H9 (cell line): ENCODE results near the gene ACER3. TPM values are rescaled to one million over a fixed set of nuclear protein-coding genes. Genes with fewer than 3 reads are reported as not detected.

Experiments
- DNase-seq: peaks from one replicate; pipeline ENCODE4 v3.0.0-alpha.2; 2017
- H2AFZ ChIP-seq: one replicate; pipeline ENCODE4 v1.6.1; 2013; ENCODE audit warnings: mild to moderate bottlenecking, low read length, control low read depth, moderate library complexity
- H2AK5ac ChIP-seq: 2 replicates; pipeline ENCODE4 v1.6.1; 2013; ENCODE audit warnings: low read length, control low read depth, mixed read lengths; ENCODE audit not compliant: insufficient read length
- H2BK120ac ChIP-seq: one replicate; pipeline ENCODE4 v1.6.1; 2013; ENCODE audit warnings: low read depth, mild to moderate bottlenecking, low read length, control low read depth, inconsistent platforms; ENCODE audit not compliant: poor library complexity, severe bottlenecking
- H2BK12ac ChIP-seq: 2 replicates; pipeline ENCODE4 v1.6.1; 2013; ENCODE audit warnings: low read length, control low read depth, mixed read lengths, low read depth; ENCODE audit not compliant: insufficient read length
- H2BK15ac ChIP-seq: 2 replicates; pipeline ENCODE4 v1.6.1; 2013; ENCODE audit warnings: low read depth, low read length, control low read depth
- H2BK20ac ChIP-seq: one replicate; pipeline ENCODE4 v1.6.1; 2013; ENCODE audit warnings: low read depth, mild to moderate bottlenecking, low read length, control low read depth, inconsistent platforms; ENCODE audit not compliant: poor library complexity, severe bottlenecking
- H2BK5ac ChIP-seq: 2 replicates; pipeline ENCODE4 v1.6.1; 2013; ENCODE audit warnings: low read length, control low read depth, mixed read lengths; ENCODE audit not compliant: insufficient read length
- H3K14ac ChIP-seq: 2 replicates; pipeline ENCODE4 v1.6.1; 2013; ENCODE audit warnings: low read length, control low read depth; ENCODE audit not compliant: insufficient read depth
- H3K18ac ChIP-seq: 2 replicates; pipeline ENCODE4 v1.6.1; 2013; ENCODE audit warnings: low read depth, mild to moderate bottlenecking, mixed read lengths, low read length, control low read depth; ENCODE audit not compliant: insufficient read length
- H3K23ac ChIP-seq: 2 replicates; pipeline ENCODE4 v1.6.1; 2013; ENCODE audit warnings: low read length, control low read depth, mixed read lengths, low read depth; ENCODE audit not compliant: insufficient read length
- H3K23me2 ChIP-seq: 2 replicates; pipeline ENCODE4 v1.6.1; 2013; ENCODE audit warnings: low read depth, mild to moderate bottlenecking, mixed read lengths, low read length, control low read depth; ENCODE audit not compliant: insufficient read length, poor library complexity, severe bottlenecking
- H3K27ac ChIP-seq: 2 replicates; pipeline ENCODE4 v1.5.1; 2013; ENCODE audit warnings: low read length, control low read depth, mixed read lengths, low read depth; ENCODE audit not compliant: insufficient read length
- H3K27me3 ChIP-seq: 2 replicates; pipeline ENCODE4 v1.6.1; 2013; ENCODE audit warnings: low read length, control low read depth, inconsistent platforms; ENCODE audit not compliant: insufficient read depth
- H3K4ac ChIP-seq: 2 replicates; pipeline ENCODE4 v1.6.1; 2013; ENCODE audit warnings: low read depth, mild to moderate bottlenecking, control low read depth, inconsistent platforms, low read length, moderate library complexity
- H3K4me1 ChIP-seq: 2 replicates; pipeline ENCODE4 v1.6.1; 2013; ENCODE audit warnings: low read length, control low read depth, inconsistent platforms; ENCODE audit not compliant: insufficient read depth
- H3K4me2 ChIP-seq: 2 replicates; pipeline ENCODE4 v1.6.1; 2013; ENCODE audit warnings: low read length, control low read depth, mixed read lengths; ENCODE audit not compliant: insufficient read length, insufficient read depth
- H3K56ac ChIP-seq: 2 replicates; pipeline ENCODE4 v1.6.1; 2013; ENCODE audit warnings: low read depth, mild to moderate bottlenecking, mixed read lengths, low read length, control low read depth; ENCODE audit not compliant: insufficient read length
- H3K79me1 ChIP-seq: 2 replicates; pipeline ENCODE4 v1.6.1; 2013; ENCODE audit warnings: low read depth, mild to moderate bottlenecking, moderate library complexity, low read length, control low read depth, inconsistent platforms; ENCODE audit not compliant: insufficient read depth, poor library complexity, severe bottlenecking
- H3K79me2 ChIP-seq: 2 replicates; pipeline ENCODE4 v1.6.1; 2013; ENCODE audit warnings: low read length, control low read depth, inconsistent platforms; ENCODE audit not compliant: insufficient read depth
- H3K9ac ChIP-seq: 2 replicates; pipeline ENCODE4 v1.6.1; 2013; ENCODE audit warnings: low read length, control low read depth, mixed read lengths; ENCODE audit not compliant: insufficient read length; ENCODE audit errors: extremely low read depth
- H3K9me3 ChIP-seq: one replicate; pipeline ENCODE4 v1.6.1; 2013; ENCODE audit warnings: low read depth, low read length, inconsistent platforms; ENCODE audit not compliant: control insufficient read depth
- H3T11ph ChIP-seq: one replicate; pipeline ENCODE4 v1.6.1; 2013; ENCODE audit warnings: mild to moderate bottlenecking, low read length, control low read depth, inconsistent platforms
- H4K20me1 ChIP-seq: one replicate; pipeline ENCODE4 v1.6.1; 2013; ENCODE audit not compliant: control insufficient read depth, insufficient read length, insufficient read depth
- H4K5ac ChIP-seq: 2 replicates; pipeline ENCODE4 v1.6.1; 2013; ENCODE audit warnings: low read depth, mild to moderate bottlenecking, mixed read lengths, low read length, control low read depth; ENCODE audit not compliant: insufficient read length
- H4K8ac ChIP-seq: replicated peaks from 2 replicates; pipeline ENCODE4 v1.6.1; 2013; ENCODE audit warnings: low read length, control low read depth, mixed read lengths, low read depth; ENCODE audit not compliant: insufficient read length
- H4K91ac ChIP-seq: 2 replicates; pipeline ENCODE4 v1.6.1; 2013; ENCODE audit warnings: low read depth, mild to moderate bottlenecking, moderate library complexity, mixed read lengths, low read length, control low read depth; ENCODE audit not compliant: insufficient read length
- H3K27ac Mint-ChIP-seq, 3 experiments: 2 replicates in 2 of 3; 3 replicates in 1 of 3; pipeline ENCODE4 v1.8.0; 2020 to 2021; ENCODE audit warnings: mixed read lengths in 3 of 3, mild to moderate bottlenecking in 1 of 3, moderate library complexity in 1 of 3
- H3K27me3 Mint-ChIP-seq: 2 replicates; pipeline ENCODE4 v1.8.0; 2021; ENCODE audit warnings: low read depth, mild to moderate bottlenecking, moderate library complexity, mixed read lengths
- H3K36me3 Mint-ChIP-seq, 3 experiments: 2 replicates in 2 of 3; 3 replicates in 1 of 3; pipeline ENCODE4 v1.8.0; 2020 to 2021; ENCODE audit warnings: low read depth in 3 of 3, mixed read lengths in 3 of 3; ENCODE audit not compliant: insufficient read depth in 1 of 3
- H3K4me1 Mint-ChIP-seq, 2 experiments: 2 replicates each; pipeline ENCODE4 v1.8.0; 2020; ENCODE audit warnings: mixed read lengths in 2 of 2
- H3K4me3 Mint-ChIP-seq, 2 experiments: 2 replicates in 1 of 2; 3 replicates in 1 of 2; pipeline ENCODE4 v1.8.0; 2020 to 2021; ENCODE audit warnings: mild to moderate bottlenecking in 2 of 2, mixed read lengths in 2 of 2, moderate library complexity in 1 of 2
- H3K9me3 Mint-ChIP-seq, 2 experiments: 2 replicates in 1 of 2; 3 replicates in 1 of 2; pipeline ENCODE4 v1.8.0; 2020; ENCODE audit warnings: mild to moderate bottlenecking in 2 of 2, mixed read lengths in 2 of 2, moderate library complexity in 1 of 2
- CTCF ChIP-seq: fragments of 200-600 bp; sonication (generic); conservative IDR thresholded peaks from 3 replicates; pipeline ENCODE4 v1.8.0; 2021; ENCODE audit warnings: antibody characterized with exemption, mild to moderate bottlenecking
- WGBS: extraction: QIAGEN DNeasy Blood & Tissue Kit; methylation state at CpG from one replicate; pipeline ENCODE4 v1.1.7; 2013; ENCODE audit warnings: missing lambda C conversion rate, low lambda C conversion rate, mixed read lengths; ENCODE audit not compliant: insufficient read length; ENCODE audit errors: extremely low coverage; 5-methylcytosine and 5-hydroxymethylcytosine counted together
- total RNA-seq: library from RNA; stranded (reverse); gene quantifications from 2 replicates; pipeline ENCODE4 v1.2.1, GENCODE V29; 2021

ACER3 gene
- total RNA-seq, 1 experiment from 2014 or later = 14.7 TPM

GRCh38 chr11:77063407-77063806 lies 202.7 kb downstream of the ACER3 start:
- peaks cover 17 to 20% of the 10 kb centered on the region in 2 experiments for H3K4me1 Mint-ChIP-seq
- Histone ChIP-seq H3K4me1 (no peaks in the 10 kb centered on the region), H3K56ac (no peak overlapping the region), H3K14ac (no peak overlapping the region), H4K8ac (no peak overlapping the region), H2BK120ac (no peak overlapping the region), H3K4me2 (no peak overlapping the region), H3K23me2 (peaks cover 10% of the 10 kb centered on the region), H2BK15ac (no peak overlapping the region), H2BK20ac (no peak overlapping the region), H3K23ac (no peak overlapping the region), H3K4ac (no peak overlapping the region), H4K91ac (no peak overlapping the region), H2AFZ (no peak overlapping the region), H3K27me3 (no peaks in the 10 kb centered on the region), H3T11ph (no peak overlapping the region), H3K9ac (no peak overlapping the region), H3K79me2 (0 out of 2 replicates have a peak, but pooled peaks cover 2% of the 10 kb centered on the region), H3K9me3 (no peaks in the 10 kb centered on the region), H3K79me1 (no peaks in the 10 kb centered on the region), H3K18ac (no peak overlapping the region), H3K27ac (no peak overlapping the region), H4K5ac (no peak overlapping the region), H4K20me1 (no peaks in the 10 kb centered on the region), H2BK12ac (no peak overlapping the region), H2AK5ac (no peak overlapping the region), H2BK5ac (no peak overlapping the region)
- no peak for TF ChIP-seq CTCF
- no peaks in the 10 kb centered on the region for H3K36me3 Mint-ChIP-seq
- no peak overlapping the region for H3K27ac Mint-ChIP-seq
- peaks cover 17% of the 10 kb centered on the region for H3K27me3 Mint-ChIP-seq
- WGBS = no CpG with 5 or more reads among the region's 1 CpG
- H3K4me3 Mint-ChIP-seq = no peak overlapping the region; a peak in 1 of 5 replicates
- H3K9me3 Mint-ChIP-seq = peaks cover 6 to 7% of the 10 kb centered on the region in 2 experiments; a peak in 2 of 5 replicates
- no peak for DNase-seq
